ENCODE measurements around the gene DOCK6.
"Not testable (repeated sequence)": the region's sequence is repeated elsewhere in the genome, so short reads cannot be mapped to it uniquely, and the experiment has no call there.

Gene DOCK6

GRCh38 chr19:11168568-11168967 lies 93.8 kb downstream of the DOCK6 start:
- no peak for DNase-seq

GRCh38 chr19:11166281-11167142 lies 95.8 kb downstream of the DOCK6 start:
- no peak for DNase-seq

GRCh38 chr19:11165486-11166030 lies 96.8 kb downstream of the DOCK6 start:
- DNase-seq = no peak

GRCh38 chr19:11164879-11165406 lies 97.4 kb downstream of the DOCK6 start:
- DNase-seq = no peak

- no peak for DNase-seq
Measured at GRCh38 chr19:11164296-11164695, 98.0 kb downstream of the DOCK6 start.

GRCh38 chr19:11160440-11160768 lies 101.9 kb downstream of the DOCK6 start:
- not testable (repeated sequence) for DNase-seq

- no peak for DNase-seq
Measured at GRCh38 chr19:11159598-11160439, 102.5 kb downstream of the DOCK6 start.

GRCh38 chr19:11155373-11156120 lies 106.8 kb downstream of the DOCK6 start, which contains the start of gene SPC24:
Gene SPC24 (minus strand): TSS chr19:11155782. CDS start chr19:11155776, 6 bp downstream.
- peak; percentile 93 for DNase-seq

GRCh38 chr19:11154683-11155047 lies 107.7 kb downstream of the DOCK6 start:
- DNase-seq = no peak

GRCh38 chr19:11152318-11153062 lies 109.8 kb downstream of the DOCK6 start:
- no peak for DNase-seq

- no peak for DNase-seq
Measured at GRCh38 chr19:11151181-11151580, 111.1 kb downstream of the DOCK6 start.

All from KG1 (cell line).